Smooth muscle cell (in vitro differentiated cells): Measurements from ENCODE around the gene ENDOD1. TPM values are rescaled to one million over a fixed set of nuclear protein-coding genes. Genes with fewer than 3 reads are reported as not detected.

ENCODE experiments used
- DNase-seq: peaks from one replicate; lab custom pipeline; 2025; ENCODE audit not compliant: unreplicated experiment; lab: John Stamatoyannopoulos, UW
- H2AFZ ChIP-seq: fragments of 200-600 bp; sonication (generic); 2 replicates; pipeline ENCODE4 v1.6.0; 2016; ENCODE audit warnings: antibody characterized with exemption, low read depth, mild to moderate bottlenecking
- H3F3A ChIP-seq: fragments of 200-600 bp; sonication (generic); 2 replicates; pipeline ENCODE4 v1.6.0; 2017; ENCODE audit warnings: antibody characterized with exemption, low read depth
- H3K27ac ChIP-seq: fragments of 200-600 bp; sonication (generic); 2 replicates; pipeline ENCODE4 v1.5.1; 2016; ENCODE audit warnings: low read depth, mild to moderate bottlenecking
- H3K27me3 ChIP-seq: fragments of 200-600 bp; sonication (generic); 2 replicates; pipeline ENCODE4 v1.6.1; 2016; ENCODE audit warnings: low read depth, mild to moderate bottlenecking
- H3K36me3 ChIP-seq: fragments of 200-600 bp; sonication (generic); 2 replicates; pipeline ENCODE4 v1.5.1; 2016; ENCODE audit warnings: low read depth
- H3K4me1 ChIP-seq: fragments of 200-600 bp; sonication (generic); 2 replicates; pipeline ENCODE4 v1.5.1; 2016; ENCODE audit warnings: low read depth
- H3K4me2 ChIP-seq: fragments of 200-600 bp; sonication (generic); 2 replicates; pipeline ENCODE4 v1.6.0; 2016; ENCODE audit warnings: mild to moderate bottlenecking
- H3K4me3 ChIP-seq: fragments of 200-600 bp; sonication (generic); 2 replicates; pipeline ENCODE4 v1.5.1; 2016; ENCODE audit warnings: mild to moderate bottlenecking
- H3K79me2 ChIP-seq: fragments of 200-600 bp; sonication (generic); 2 replicates; pipeline ENCODE4 v1.6.0; 2016; ENCODE audit warnings: low read depth, mild to moderate bottlenecking
- H3K9ac ChIP-seq: fragments of 200-600 bp; sonication (generic); 2 replicates; pipeline ENCODE4 v1.6.0; 2016; ENCODE audit warnings: low read depth
- H3K9me3 ChIP-seq: fragments of 200-600 bp; sonication (generic); replicated peaks from 2 replicates; pipeline ENCODE4 v1.5.1; 2016; ENCODE audit warnings: low read depth
- H4K20me1 ChIP-seq: fragments of 200-600 bp; sonication (generic); 2 replicates; pipeline ENCODE4 v1.6.0; 2016; ENCODE audit warnings: low read depth
- WGBS: methylation state at CpG from one replicate; pipeline ENCODE4 v1.1.7; 2016; ENCODE audit warnings: low lambda C conversion rate; 5-methylcytosine and 5-hydroxymethylcytosine counted together
- polyA plus RNA-seq: library from polyadenylated mRNA; unstranded; fragments of >200 nt; fragmentation: Nextera tagmentation; extraction: Ambion mirVana; gene quantifications from 2 replicates; pipeline ENCODE4 v1.2.1, GENCODE V29; 2016
- total RNA-seq: library from RNA; depleted of rRNA; stranded (reverse); fragments of >200 nt; gene quantifications from 2 replicates; pipeline ENCODE4 v1.2.3, GENCODE V29; 2014
- TF ChIP-seq, protein P1 (sequence below): fragments of 200-600 bp; sonication (generic); IDR thresholded peaks from 2 replicates; pipeline ENCODE4 v1.5.1; 2017; ENCODE audit warnings: borderline replicate concordance, mild to moderate bottlenecking, antibody characterized with exemption; ENCODE audit not compliant: insufficient read depth, poor library complexity, severe bottlenecking

The ENDOD1 gene
- total and polyA plus RNA-seq, 2 experiments from 2014 or later, result 44.8 to 125 TPM

DNA sequence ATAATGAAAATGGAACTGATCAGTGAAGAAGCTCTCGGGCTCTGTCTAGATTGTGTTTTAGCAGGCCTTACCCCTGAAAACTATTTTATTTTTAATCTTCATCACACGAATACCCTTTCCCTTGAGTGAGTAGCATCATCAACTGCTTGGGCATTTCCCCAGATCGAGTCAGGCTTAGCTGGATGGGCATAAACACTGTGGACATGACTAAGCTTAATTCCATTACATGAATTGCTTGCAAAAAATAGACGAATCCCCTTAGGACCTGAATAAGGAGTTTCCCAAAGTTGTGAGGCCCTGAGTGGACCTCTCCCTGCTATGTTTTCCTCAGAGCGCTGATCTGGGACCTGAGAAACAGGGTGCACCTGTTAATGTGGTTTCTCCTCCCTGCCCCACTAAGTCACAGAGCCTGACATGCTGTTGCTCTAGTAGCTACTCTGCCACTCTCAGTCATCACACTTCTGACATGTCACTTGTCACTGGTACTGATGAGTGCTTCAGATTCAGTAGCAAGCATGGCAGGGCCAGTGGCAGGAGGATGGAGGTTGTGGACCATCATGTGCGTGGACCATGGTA, 53.5 kb downstream of the ENDOD1 start:
- Histone ChIP-seq H2AFZ (no peak overlapping the region), H3K9me3 (no peaks in the 10 kb centered on the region), H3K27me3 (no peaks in the 10 kb centered on the region), H3K79me2 (no peaks in the 10 kb centered on the region), H3K4me1 (peaks cover 33% of the 10 kb centered on the region), H3K27ac (peak overlapping the region; percentile 86), H3K9ac (no peak overlapping the region), H3K4me3 (no peak overlapping the region), H4K20me1 (no peaks in the 10 kb centered on the region), H3F3A (peaks cover 57% of the 10 kb centered on the region), H3K4me2 (peak overlapping the region; percentile 43), H3K36me3 (no peaks in the 10 kb centered on the region)
- WGBS, result 69% methylated on average over 6 of the region's 6 CpGs
- no peak for DNase-seq
- TF ChIP-seq, protein P1, sequence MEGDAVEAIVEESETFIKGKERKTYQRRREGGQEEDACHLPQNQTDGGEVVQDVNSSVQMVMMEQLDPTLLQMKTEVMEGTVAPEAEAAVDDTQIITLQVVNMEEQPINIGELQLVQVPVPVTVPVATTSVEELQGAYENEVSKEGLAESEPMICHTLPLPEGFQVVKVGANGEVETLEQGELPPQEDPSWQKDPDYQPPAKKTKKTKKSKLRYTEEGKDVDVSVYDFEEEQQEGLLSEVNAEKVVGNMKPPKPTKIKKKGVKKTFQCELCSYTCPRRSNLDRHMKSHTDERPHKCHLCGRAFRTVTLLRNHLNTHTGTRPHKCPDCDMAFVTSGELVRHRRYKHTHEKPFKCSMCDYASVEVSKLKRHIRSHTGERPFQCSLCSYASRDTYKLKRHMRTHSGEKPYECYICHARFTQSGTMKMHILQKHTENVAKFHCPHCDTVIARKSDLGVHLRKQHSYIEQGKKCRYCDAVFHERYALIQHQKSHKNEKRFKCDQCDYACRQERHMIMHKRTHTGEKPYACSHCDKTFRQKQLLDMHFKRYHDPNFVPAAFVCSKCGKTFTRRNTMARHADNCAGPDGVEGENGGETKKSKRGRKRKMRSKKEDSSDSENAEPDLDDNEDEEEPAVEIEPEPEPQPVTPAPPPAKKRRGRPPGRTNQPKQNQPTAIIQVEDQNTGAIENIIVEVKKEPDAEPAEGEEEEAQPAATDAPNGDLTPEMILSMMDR, result no peak

DNA sequence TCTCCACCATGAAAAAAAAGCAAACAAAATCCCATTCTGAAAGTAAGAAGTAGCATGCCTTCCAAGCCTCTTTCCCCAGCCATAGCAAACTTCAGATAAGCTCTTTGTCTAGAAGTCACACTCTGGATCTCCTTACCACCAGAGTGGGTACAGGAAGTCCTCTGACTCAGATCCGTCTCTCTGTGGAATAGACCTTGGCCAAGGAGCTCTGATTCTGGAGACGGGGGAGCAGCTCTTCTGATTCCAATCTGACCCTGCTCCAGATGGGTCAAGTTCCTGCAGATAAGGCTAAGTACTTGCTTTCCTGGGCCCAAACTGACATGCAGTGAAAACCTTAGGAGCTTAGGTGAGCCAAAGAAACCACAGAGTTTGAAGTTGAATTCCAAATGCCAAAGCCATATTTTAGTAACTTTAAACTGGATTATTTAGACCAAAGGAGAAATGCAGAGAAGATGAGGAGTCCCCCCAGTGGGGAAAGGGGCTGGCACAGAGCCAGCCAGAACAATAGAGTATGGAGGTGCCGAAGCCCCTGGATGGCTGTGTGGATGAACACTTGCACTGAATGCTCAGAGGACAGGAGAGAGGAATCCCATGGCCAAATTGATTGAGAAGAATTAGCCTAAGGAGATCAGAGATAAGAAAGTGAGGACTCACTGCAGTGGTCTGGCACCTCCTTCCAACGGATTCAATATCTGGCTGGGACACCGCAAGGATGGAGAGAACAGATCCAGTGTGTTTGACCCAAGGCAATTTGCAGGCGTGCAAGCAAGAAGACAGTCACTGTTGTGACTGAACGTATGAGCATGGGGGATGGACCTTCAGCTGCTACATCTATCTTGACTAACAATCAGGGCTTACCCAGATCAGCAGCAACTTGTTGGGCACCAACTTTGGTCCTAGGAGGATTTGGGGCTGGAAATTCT, 54.9 kb downstream of the ENDOD1 start:
- Histone ChIP-seq H4K20me1 (no peaks in the 10 kb centered on the region), H3K27ac (peak overlapping the region; percentile 86), H2AFZ (no peak overlapping the region), H3K4me3 (no peak overlapping the region), H3F3A (peaks cover 54% of the 10 kb centered on the region), H3K27me3 (no peaks in the 10 kb centered on the region), H3K9me3 (no peaks in the 10 kb centered on the region), H3K36me3 (no peaks in the 10 kb centered on the region), H3K9ac (no peak overlapping the region), H3K4me1 (peaks cover 29% of the 10 kb centered on the region), H3K4me2 (peak overlapping the region; percentile 0), H3K79me2 (no peaks in the 10 kb centered on the region)
- WGBS, result 59% methylated on average over 7 of the region's 7 CpGs
- no peak for DNase-seq
- TF ChIP-seq, protein P1, result no peak

DNA sequence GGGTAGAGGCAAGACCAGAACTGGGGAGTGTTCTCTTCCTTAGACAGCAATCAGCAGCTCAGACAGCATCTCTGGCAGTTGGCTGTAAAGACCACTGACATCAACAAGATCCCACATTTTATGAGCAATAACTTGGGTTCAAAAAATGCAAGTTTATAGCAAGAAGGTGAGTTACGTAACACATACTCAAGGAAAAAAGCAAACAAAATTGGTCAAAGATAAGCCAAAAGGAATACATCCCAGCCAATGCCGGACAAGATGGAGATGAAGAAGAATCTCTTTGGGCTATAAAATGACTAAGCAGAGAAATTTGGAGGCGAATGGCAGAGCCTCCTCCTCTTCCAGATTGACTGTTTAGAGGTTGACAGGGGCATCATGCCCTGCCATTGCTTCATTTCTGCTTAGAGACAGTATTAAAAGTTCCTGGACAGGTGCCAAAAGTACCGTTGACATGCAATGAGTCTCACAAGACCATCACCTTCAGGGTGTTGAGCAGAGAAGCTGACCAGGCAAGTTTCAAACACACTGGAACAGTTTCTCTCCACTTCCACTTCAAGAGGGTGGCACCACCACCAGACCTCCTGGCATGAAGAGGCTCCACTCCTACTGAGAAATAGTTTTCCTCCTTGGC, 55.9 kb downstream of the ENDOD1 start:
- peaks cover 24% of the 10 kb centered on the region for H3K4me1 ChIP-seq

More for the DNA sequence above, 55.9 kb downstream of the ENDOD1 start:
- Histone ChIP-seq H3K36me3 (no peaks in the 10 kb centered on the region), H4K20me1 (no peaks in the 10 kb centered on the region), H3F3A (peaks cover 53% of the 10 kb centered on the region), H3K27ac (peak overlapping the region; percentile 86), H3K4me3 (no peak overlapping the region), H3K79me2 (no peaks in the 10 kb centered on the region), H3K27me3 (no peaks in the 10 kb centered on the region), H3K9ac (no peak overlapping the region), H3K4me2 (peak overlapping the region; percentile 58), H3K9me3 (no peaks in the 10 kb centered on the region), H2AFZ (no peak overlapping the region)
- WGBS, result 48% methylated on average over 4 of the region's 4 CpGs
- TF ChIP-seq, protein P1, result no peak
- no peak for DNase-seq
